Cardiac fibroblast (primary cell): ENCODE measurements around the gene TRAPPC11.

Experiments
- DNase-seq, 2 donors: peaks; one replicate each; pipeline versions ENCODE4 v3.0.0 to v3.0.0-alpha.2; 2010; ENCODE audit warnings: low read depth in 2 of 2
- H3K4me3 ChIP-seq, 2 donors: replicated peaks in 1 of 2; 1 replicate in 1 of 2; 2 replicates in 1 of 2; pipeline ENCODE4 v1.5.1; 2011; ENCODE audit warnings: low read depth in 2 of 2, low read length in 2 of 2, mild to moderate bottlenecking in 2 of 2, moderate library complexity in 1 of 2
- CTCF ChIP-seq: IDR thresholded peaks from one replicate; pipeline ENCODE4 v1.5.1; 2011; ENCODE audit warnings: low read depth, mild to moderate bottlenecking, low read length, inconsistent platforms

The TRAPPC11 gene

DNA sequence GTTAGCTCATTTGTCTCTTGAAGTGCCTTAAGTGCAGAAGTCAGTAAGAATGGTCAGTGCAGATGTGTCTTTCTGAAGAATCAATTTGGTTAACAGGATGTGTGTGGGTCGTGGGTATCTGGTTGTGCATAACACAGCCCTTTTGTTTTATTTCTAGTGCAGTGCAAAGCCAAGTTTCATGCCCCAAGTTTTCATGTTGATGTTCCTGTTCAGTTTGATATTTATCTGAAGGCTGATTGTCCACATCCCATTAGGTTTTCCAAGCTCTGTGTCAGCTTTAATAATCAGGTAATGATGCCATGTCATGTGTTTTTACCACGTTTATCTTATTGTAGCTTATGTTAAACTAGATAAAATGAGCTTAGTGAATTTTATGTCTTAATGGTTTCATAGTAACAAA, 27.4 kb downstream of the TRAPPC11 start:
- DNase-seq: no peak
- TF ChIP-seq CTCF: no peak
- no peak overlapping the region for H3K4me3 ChIP-seq

DNA sequence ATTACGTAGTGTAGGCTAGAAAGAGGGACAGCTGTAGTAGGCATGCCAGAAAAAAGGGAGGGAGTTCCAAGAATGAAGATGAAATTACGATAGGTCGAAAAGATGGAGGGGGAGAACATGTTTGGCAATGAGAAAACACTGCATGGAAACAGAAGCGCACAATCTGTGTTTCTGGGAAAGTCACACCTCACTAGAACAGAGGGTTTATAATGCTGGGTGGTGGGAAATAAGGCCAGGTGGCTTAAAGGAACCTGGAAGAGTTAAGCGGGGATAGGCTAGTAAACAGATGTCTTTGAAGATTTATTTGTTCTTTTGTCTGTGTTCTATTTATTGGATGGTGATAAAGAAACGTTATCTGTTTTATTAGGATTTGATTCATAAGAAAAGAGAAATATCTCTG, 29.1 kb downstream of the TRAPPC11 start:
- no peak for TF ChIP-seq CTCF
- DNase-seq: no peak
- no peak overlapping the region for H3K4me3 ChIP-seq

DNA sequence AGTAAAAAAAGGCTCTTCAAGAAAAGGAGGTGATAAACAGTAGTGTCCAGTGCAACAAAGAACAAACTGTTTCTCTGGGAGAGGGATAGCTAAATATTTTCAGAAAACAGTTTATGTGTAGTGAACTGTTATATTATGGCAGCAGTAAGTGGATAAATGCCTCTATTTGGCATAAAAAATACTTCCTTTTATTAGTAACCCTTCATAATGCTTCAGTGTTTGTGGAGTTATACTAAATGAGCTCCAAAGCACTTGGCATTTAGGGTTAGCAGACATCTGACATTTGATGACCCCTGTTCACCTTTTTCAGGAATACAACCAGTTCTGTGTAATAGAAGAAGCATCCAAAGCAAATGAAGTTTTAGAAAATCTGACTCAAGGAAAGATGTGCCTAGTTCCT, 31.9 kb downstream of the TRAPPC11 start:
- DNase-seq: no peak
- TF ChIP-seq CTCF: no peak
- H3K4me3 ChIP-seq: no peak overlapping the region

- no peak for DNase-seq
- TF ChIP-seq CTCF: no peak
- no peak overlapping the region for H3K4me3 ChIP-seq
Observed at GRCh38 chr4:183691897-183692296, 32.8 kb downstream of the TRAPPC11 start.

DNA sequence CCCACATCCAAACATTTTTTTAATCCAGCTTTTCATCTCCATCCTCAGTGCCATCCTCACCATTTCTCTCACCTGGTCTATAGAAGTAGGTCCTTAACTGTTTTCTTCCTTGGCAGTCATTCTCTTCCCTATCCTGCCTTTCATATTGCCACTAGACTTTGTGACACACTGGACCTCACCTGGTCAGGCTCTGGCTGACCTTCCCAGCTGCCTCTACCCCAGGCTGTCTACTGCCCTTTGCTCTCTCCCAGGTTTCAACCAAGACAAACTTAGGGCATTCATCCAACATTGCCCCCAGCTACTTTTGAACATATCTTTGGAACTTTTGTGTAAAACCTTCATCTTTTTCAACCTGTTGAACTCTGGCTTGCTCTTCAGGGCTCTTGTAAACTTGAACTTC, 39.8 kb downstream of the TRAPPC11 start:
- no peak overlapping the region for H3K4me3 ChIP-seq
- TF ChIP-seq CTCF: no peak
- DNase-seq: no peak

DNA sequence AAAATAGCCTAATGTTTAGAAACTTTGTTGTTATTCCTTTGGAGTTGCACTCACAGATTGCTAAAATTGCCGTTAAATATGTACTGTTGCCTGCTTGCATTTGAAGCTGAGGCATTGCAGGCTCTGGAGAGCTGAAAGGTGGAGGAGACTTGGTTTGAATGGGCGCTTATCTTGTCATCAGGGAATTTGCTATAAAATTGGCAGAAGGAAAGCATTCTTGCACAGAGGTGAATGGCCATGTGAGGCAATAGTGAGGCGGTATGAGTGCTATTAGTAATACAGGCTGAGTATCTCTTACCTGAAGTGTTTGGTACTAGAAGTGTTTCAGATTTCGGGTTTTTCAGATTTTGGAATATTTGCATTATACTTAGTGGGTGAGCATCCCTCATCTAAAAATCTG, 41.3 kb downstream of the TRAPPC11 start:
- no peak for TF ChIP-seq CTCF
- H3K4me3 ChIP-seq: no peak overlapping the region
- no peak for DNase-seq

DNA sequence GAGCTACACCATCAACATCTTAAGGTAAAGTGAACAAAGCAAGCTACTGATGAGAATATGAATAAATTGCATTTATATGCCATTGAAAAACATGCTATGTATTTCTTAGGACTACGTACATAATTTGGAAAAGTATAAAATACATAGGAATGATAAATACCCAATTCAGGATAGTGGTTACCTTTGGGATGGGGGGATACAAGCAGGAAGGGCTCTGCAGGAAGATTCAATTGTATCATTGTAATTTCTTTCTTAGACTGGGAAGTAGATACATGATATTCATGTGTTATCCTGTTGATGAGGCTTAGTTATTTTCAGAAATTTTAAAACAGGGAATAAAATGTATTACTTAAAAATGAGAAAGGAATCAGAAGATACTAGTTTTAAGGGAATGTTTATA, 43.4 kb downstream of the TRAPPC11 start:
- TF ChIP-seq CTCF: no peak
- DNase-seq: no peak

More for the DNA sequence above, 43.4 kb downstream of the TRAPPC11 start:
- no peak overlapping the region for H3K4me3 ChIP-seq
